ENCODE measurements around the gene KCNQ1. TPM values are rescaled to one million over a fixed set of nuclear protein-coding genes. Genes with fewer than 3 reads are reported as not detected.

KCNQ1 gene
- total RNA-seq, 1 donor from 2014 or later = 6.0 TPM

- intact Hi-C loops (cut with micrococcal nuclease) = no loop called here
These were observed 280.8 kb downstream of the KCNQ1 start for GRCh38 chr11:2725368-2726300.

- intact Hi-C loops (cut with micrococcal nuclease) = no loop called here
These were observed 282.2 kb downstream of the KCNQ1 start for GRCh38 chr11:2726964-2727363.

GRCh38 chr11:2728128-2728662 is 283.4 kb downstream of the KCNQ1 start:
- intact Hi-C loops (cut with micrococcal nuclease) = no loop called here

- intact Hi-C loops (cut with micrococcal nuclease) = no loop called here
These were observed 284.0 kb downstream of the KCNQ1 start for GRCh38 chr11:2728663-2729332.

- intact Hi-C loops (cut with micrococcal nuclease) = no loop called here
These were observed 285.0 kb downstream of the KCNQ1 start for GRCh38 chr11:2729841-2730240.

- intact Hi-C loops (cut with micrococcal nuclease) = no loop called here
These were observed 285.7 kb downstream of the KCNQ1 start for GRCh38 chr11:2730272-2731129.

- intact Hi-C loops (cut with micrococcal nuclease) = no loop called here
These were observed 286.6 kb downstream of the KCNQ1 start for GRCh38 chr11:2731130-2732125.

- intact Hi-C loops (cut with micrococcal nuclease) = no loop called here
These were observed 287.6 kb downstream of the KCNQ1 start for GRCh38 chr11:2732261-2732939.

GRCh38 chr11:2732940-2733628 is 288.3 kb downstream of the KCNQ1 start:
- intact Hi-C loops (cut with micrococcal nuclease) = no loop called here

GRCh38 chr11:2734181-2735052 is 289.6 kb downstream of the KCNQ1 start:
- intact Hi-C loops (cut with micrococcal nuclease) = no loop called here

GRCh38 chr11:2735053-2735589 is 290.3 kb downstream of the KCNQ1 start:
- intact Hi-C loops (cut with micrococcal nuclease) = no loop called here

- intact Hi-C loops (cut with micrococcal nuclease) = no loop called here
These were observed 291.9 kb downstream of the KCNQ1 start for GRCh38 chr11:2736577-2737225.

GRCh38 chr11:2737226-2737590 is 292.4 kb downstream of the KCNQ1 start:
- intact Hi-C loops (cut with micrococcal nuclease) = no loop called here

GRCh38 chr11:2737866-2738265 is 293.1 kb downstream of the KCNQ1 start:
- intact Hi-C loops (cut with micrococcal nuclease) = no loop called here

- intact Hi-C loops (cut with micrococcal nuclease) = no loop called here
These were observed 294.0 kb downstream of the KCNQ1 start for GRCh38 chr11:2738551-2739431.

Measured in T-helper 2 cell treated with Interferon-gamma antibody and Interleukin-4, amounts not matched to agents 100 ng/mL and 5 ng/mL, for 36 hours (primary cell).